HG03442 (cell line): Measurements from ENCODE around the gene SPATA3.
"Not testable (repeated sequence)": the region's sequence is repeated elsewhere in the genome, so short reads cannot be mapped to it uniquely, and the experiment has no call there.

ENCODE experiments used
- ATAC-seq: cut with Tn5 transposase; IDR thresholded peaks from one replicate; pipeline ENCODE4 v1.9.1; 2021; ENCODE audit warnings: mild to moderate bottlenecking, moderate library complexity; ENCODE audit not compliant: unreplicated experiment

The SPATA3 gene

DNA sequence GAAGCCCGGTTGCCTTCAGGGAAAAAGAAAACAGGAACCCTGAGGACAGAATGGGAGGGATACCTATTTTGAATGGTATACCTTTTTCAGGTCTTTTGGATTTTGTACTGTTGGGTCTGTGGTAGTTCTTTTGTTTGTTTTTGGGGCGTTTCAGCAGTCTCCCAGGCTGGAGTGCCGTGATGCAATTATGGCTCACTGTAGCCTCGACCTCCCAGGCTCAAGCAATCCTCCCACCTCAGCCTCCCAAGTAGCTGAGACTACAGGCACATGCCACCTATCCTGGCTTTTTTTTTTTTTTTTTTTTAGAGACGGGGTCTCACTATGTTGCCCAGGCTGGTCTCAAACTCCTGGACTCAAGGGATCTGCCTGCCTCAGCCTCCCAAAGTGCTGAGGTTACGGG lies 27.6 kb upstream of the SPATA3 start:
- not testable (repeated sequence) for ATAC-seq

DNA sequence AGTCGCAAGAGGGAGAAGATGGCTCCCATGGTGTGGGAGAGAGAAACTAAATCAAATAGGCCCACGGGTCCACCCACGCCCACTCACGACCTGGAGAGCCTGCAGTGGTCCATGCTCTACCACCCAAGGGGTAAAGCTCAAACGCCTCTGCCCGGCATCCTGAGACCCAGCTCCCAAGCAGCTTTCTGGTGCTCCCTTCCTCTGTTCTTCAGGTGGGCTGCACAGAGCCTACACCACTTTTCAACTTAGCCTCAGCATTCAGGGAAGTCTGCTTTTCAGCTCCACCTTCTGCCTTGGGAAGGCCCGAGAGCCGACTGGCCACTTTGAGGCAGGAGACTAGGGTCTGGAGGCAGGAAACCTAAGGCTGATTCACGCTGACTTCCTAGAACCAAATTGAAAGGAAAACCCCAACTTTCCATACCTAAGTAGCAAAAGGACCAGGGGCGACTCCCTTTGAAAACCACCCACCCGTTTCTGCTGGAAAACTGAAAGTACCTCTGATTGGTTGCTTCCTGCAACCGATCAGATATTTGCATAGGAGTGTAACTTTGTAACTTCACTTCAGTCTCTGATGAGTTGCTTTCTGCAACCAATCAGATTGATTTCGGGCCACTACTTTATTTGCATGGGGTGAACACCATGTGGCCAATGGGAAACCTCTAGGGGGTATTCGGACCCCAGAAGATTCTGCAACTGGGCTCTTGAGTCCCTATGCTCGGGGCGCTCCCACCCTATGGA lies 26.8 kb upstream of the SPATA3 start:
- ATAC-seq = no peak

DNA sequence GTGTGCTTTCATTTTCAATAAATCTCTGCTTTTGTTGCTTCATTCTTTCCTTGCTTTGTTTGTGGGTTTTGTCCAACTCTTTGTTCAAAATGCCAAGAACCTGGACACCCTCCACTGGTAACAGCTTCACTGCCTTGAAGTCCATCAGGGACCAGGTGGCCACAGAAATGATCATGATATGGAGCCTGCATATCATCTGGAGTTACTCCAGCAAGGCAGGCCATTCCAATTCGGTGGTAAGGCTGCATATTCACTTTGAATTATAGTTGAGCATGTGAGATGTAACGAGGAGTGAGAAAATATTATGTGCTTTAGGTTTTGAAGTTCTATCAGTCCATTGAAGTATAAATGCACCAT lies 26.3 kb upstream of the SPATA3 start:
- no peak for ATAC-seq

DNA sequence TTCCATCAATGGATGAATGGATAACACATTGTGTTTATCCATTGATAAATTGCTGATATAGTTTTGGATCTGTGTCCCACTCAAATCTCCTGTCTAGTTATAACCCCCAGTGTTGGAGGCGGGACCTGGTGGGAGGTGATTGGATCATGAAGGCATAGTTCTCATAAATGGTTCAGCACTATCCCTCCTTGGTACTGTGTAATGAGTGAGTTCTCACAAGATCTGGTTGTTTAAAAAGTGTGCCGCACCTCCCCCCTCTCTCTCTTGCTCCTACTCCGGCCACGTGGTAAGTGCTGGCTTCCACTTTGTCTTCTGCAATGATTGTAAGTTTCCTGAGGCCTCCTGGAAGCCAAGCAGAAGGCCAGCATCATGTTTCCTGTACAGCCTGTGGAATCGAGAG lies 23.9 kb upstream of the SPATA3 start:
- ATAC-seq = no peak

DNA sequence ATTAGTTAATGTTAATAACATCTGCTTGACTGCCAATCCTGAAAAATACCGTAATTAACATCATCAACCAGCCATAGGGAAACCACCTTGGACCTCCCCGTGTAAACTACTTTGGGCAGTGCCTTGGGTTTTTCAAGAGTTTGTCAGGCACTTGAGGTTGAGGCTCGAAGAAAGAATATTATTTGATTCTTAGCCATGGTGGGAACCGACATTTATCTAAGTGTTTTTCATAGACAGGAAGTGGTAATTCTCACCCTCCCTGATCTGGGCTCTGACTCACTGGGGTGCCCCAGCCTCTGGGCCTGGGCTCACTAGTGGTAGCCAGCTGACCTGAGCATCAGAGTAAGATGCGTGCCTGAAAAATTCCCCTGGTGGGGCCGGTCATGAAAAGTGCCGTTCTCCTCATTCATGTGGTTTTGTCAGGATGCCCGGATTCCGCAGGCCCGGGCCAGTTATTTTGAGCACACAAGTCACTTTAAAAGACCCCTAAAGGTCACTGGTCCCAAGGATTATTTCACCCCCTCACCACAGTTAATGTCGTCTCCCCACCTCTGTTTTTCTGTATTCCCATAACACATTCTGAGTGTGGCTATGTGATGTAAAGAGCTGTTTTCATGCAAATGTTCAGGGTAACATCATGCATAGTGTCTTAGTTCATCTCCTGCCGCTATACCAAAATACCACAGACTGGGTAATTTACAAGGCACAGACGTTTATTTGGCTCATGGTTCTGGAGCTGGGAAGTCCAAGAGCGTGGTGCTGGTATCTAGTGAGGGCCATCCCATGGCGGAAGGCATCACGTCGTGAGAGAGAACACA lies 21.6 kb upstream of the SPATA3 start:
- peak; percentile 76 for ATAC-seq

DNA sequence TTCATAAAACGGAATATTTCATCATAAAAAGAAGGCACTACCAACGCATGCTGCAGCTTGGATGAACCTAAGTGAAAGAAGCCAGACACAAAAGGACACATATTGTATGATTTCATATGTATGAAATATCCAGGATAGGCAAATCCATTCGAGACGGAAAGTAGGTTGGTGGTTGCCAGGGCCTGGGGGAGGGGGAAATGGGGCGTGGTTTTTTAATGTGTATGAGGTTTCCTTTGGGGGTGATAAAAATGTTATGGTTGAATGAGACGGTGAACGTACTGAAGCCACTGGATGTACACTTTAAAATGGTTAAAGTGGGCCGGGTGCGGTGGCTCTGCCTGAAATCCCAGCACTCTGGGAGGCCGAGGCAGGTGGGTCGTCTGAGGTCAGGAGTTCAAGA lies 20.0 kb upstream of the SPATA3 start:
- no peak for ATAC-seq

DNA sequence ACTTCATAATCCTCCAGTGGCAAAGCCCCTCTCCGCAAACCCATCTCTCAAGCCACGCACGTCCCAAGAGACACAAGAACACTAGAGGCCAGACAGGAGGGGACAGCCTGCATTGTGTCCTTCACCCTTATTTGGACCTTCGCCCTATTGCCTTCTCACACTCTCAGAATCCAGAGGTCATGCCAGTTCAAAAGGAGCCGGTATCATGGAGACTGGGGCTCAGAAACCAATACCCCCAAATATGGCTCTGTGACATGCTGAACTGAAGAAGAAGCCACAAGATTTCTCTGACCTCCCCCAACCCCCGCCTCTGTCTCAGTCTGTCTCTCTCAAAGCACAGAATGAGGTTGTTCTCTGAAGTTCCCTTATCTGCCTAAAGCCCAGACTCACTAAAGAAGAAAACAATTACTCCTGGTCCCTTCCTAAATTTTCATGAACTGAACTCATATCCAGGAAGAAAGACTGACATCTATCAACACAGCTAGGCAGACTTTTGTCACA lies 19.2 kb upstream of the SPATA3 start:
- ATAC-seq = no peak

DNA sequence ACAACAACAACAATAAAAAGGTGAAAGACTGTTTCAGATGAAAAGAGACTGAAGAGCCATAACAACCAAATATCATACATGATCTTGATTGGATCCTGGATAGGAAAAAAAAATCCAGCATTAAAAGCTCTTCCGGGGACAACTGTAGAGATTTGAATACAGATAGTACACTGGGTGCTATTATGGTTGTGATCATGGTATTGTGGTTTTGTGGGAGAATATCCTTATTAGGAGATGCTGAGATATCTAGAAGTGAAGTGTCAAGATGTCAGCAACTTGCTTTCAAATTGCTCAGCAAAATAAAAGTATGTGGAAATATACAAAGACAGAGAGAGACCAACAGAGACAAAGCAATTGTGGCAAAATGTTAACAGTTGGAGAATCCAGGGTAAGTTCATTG lies 15.5 kb upstream of the SPATA3 start:
- no peak for ATAC-seq

DNA sequence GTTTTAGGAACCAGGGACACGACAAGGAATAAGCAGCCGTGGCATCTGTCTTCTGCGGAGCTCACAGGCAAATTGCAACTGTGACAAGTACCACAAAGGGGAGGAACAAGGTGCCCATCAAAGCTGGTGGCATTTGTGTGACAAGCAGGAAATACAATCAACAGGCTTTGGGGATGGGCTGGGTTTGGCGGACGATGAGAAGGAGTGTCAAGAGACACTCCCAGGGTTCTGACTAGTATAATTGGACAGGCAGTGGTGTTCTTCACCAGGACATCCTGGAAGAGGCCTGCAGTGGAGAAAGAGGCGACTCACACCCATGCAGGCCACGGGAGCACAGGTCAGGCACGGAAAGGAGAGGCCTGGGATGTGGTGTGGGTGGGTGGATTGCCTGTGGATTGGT lies 14.2 kb upstream of the SPATA3 start:
- no peak for ATAC-seq

DNA sequence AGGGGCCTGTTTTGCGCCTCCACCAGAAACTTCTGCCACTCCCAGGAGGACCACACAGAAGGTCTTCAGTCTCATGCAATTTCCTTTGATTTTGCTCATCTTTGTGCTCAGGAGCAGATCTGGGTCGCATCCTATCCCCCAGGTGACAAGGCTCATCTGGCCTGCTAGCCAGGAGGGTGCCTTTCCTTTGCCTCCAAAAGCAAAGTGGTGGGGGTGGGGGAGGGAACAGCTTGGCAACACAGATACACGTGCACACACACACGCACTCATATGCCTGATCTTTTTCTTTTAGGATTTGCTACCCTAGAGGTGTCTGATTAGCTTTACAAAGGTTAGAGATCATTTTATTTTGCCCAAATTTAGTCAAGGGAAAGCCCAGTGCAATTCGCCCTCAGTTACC lies 13.8 kb upstream of the SPATA3 start:
- ATAC-seq = no peak

DNA sequence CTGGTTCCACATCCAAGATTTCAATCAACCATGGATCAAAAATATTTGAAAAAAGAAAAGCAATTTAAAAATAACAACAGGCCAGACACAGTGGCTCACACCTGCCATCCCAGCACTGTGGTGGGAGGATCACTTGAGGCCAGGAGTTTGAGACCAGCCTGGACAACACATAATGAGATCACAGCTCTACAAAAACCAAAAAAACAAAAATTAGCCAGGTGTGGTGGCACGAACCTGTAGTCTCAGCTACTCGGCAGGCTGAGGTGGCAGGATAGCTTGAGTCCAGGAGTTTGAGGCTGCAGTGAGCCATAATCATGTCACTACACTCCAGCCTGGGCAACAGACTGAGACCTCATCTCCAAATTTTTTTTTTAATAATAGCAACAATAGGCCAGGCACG lies 13.4 kb upstream of the SPATA3 start:
- ATAC-seq = no peak

DNA sequence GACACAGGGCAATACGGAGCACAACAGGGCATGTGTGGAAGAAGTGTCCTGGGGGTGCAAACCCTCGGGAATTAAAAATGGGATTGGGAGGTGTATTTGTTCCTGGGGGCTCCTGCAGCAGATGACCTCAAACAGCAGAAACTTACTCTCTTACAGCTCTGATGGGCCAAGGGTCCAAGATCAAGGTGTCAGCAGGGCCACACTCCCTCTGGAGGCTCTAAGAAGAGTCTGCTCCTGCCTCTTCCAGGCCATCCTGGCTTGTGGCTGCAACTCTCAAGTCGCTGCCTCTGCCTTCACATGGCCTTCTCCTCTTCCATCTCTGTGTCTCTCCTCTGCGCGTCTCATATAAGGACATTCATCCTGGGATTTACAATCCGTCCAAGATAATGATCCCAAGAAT lies 12.4 kb upstream of the SPATA3 start:
- ATAC-seq = no peak

DNA sequence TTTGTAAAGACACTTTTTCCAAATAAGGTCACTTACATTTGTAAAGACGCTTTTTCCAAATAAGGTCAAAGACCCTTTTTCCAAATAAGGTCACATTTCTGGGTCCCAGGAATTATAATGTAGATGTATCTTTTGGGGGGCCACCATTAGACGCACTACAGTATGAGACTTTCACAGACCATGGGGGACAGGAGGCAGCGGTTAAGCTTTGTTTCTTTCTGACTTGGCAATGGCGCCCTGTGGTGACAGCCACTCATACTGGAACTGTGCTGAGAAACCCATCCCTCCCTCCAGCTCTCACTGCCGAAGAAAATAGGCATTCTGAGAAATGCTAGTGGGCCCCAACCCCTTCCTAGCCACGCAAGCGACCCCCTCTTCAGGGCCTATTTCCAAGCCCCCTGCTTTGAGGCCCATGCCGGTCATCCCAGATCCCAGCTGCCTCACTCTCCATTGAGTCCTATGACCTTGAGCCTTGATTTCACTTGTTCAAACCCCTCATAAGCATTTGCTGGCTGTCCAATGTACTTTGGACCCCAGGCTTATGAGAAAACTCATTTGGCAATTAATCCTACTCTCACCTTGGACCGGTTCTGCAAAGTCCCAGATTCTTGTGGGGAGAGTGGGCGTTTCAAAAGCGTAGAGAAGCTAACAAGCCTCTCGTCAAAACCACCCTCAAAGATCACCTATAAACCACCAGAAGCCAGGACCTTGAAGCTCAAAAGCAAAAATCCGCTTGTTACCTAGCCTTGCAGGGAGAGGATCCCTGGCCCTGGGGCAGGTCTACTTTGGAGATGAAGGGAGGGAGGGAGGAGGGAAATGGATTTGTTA lies 11.3 kb upstream of the SPATA3 start:
- ATAC-seq = peak; percentile 64

DNA sequence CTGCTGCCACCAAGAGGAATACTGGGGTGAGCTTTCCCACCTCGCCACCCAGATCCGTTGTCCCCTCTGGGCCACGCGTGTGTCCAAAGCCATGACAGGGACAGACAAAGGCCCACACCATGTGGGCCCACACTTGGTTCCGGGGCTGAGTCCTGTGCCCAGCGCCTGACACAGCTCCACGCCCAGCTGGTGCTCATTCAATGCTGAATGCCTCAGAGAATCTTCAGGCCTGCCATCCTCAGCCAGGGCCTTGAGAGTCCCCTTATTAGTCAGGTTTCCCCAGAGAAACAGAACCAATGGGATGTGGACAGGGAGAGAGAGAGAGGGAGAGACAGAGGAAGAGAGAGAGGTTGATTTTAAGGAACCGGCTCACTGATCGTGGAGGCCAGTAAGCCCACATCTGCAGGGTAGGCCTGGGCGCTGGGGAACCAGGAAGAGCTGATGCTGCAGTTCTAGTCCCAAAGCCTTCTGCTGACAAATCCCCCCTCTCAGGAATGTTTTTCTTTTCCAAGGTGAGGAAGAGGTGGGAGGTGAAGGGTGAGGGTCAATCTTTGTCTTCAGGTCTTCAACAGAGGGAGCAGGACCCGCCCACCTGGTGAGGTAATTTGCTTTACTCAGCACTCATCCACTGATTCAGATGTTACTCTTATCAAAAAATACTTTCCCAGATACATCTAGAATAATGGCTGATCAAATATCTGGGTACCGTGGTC lies 10.2 kb upstream of the SPATA3 start:
- ATAC-seq = no peak

DNA sequence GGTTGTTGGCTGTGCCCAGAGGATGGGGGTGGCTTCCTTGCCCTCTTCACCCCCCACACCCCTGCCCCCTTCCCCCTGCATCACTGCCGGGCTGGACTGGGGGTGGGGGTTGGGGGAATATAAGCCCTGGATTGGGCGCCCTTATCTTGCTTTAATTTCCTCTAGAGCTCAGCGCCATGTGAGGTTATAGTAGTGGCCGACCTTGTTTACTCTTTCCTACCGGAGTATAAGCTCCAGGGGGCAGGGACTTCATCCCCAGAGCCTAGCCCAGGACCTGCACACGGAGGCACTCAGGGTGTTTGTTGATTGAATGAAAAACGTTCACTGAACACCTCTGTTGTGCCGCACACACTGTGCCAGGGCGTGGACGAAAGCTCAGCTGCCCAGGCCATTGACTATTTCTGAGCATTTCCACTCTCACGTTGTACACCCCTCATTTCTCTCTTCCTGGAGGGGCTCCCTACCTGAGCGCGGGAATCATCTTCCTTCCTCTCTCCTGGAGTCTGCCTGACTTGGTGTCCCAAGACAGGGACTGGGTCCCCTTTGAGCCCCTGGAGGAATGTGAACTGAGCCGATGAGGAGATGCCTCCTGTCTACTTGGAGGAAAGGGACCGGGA lies 9.3 kb upstream of the SPATA3 start:
- no peak for ATAC-seq

DNA sequence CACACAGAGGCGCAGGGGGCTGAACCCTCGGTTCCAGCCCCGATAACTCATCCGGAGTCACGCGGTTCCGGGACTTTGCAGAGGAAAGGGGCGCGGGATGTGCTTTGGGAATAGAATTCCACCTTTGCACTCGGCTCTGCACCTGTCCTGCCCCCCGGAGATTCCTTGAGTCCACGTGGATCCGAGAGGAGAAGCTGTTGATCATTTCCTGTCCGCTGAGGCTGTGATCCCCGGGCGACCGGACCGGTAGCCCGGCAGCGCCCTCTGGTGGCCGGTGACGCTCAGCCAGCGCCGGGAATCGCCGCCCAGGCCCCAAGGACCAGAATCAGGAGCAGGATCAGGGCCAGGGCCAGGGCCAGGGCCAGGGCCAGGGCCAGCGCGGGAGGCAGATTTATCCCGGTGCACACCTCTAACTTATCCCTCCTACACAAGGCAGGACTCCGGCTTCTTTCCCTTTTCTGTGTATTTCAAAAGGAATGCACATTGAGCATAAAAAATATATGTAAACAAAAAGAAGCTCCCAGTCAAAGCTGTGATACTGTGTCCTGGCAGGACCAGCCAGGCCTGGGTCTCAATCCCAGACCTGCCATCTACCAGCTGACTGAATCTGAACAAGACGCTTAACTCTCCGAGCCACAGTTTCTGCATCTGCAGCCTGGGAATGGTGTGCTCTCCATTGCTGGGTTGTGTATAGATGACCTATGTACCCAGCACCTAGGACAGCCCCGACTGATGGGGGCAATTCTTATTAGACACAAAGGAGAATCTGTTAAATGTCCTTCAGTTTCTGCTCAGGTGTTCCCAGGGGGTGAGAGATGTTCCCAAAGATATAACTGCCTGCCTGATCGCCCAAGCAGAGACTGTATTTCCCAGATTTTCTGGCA lies 8.5 kb upstream of the SPATA3 start:
- ATAC-seq = peak; percentile 33

DNA sequence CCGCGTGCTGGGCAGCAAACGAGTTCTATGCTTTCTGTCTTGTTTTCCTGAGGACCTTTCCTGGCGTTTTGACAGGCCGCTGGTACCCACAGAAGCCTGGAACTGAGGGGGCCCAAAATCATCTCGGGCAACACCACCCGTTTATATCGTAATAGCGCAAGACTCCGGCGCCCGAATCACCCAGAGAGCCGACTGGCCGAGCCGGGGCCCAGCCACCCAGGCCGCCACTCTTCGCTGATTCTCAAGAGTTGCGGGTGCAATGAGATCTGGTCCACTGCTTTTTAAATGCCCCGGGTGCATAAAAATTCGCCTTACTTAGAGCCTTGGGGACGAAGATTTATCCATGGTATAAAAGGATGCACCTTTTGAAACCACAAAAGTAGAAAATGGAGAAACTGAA lies 6.2 kb upstream of the SPATA3 start:
- no peak for ATAC-seq

DNA sequence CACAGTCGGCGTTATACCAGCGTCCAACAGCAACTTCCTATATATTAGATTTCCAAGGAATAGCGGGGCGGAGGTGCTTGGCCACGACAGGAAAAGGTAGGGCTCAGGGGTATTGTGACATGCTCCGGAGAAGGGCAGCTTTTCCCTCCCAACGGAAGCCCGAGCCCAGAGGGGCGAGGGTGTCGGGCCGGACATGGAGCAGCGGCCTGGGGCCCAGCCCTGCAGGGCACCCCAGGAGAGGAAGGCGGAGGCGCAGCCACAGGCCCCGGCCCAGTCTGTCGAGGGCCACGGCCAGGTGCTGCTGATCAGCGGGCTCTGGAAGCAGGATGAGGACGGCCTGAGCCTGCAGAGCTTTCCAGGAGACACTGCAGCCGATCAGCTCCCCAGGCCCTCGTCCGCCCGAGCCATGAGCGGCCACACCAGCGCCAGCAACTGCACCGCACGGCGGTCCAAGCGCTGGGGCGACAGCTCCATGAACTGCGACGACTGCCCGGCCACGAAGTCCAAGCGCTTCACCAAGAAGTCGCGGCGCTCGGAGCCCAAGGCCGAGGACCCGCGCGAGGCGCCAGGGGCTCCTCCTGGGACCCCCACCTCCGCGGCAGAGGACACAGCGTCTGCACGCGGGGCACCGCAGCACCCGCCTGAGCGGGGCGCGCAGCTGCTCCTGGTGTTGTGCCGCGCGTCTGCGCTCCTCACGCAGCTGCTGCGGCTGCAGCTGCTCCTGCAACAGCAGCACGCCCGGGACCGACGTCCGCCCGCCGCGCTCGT lies 5.6 kb upstream of the SPATA3 start:
- ATAC-seq = no peak

DNA sequence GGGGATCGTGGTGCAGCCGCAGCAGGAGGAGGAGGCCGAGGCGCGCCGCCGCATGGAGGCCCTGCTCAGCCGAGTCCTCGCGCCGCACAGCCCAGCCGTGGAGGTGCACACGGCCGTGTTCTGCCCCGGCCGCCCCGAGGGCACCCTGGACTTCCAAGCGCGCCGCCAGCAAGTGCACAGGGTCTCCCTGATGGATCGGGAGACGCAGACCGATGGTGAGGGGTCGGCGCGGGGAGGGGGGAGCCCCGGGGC lies 5.1 kb upstream of the SPATA3 start:
- ATAC-seq = no peak
